Fibroblast of lung (primary cell): Measurements from ENCODE around the gene ZNF593. TPM values are rescaled to one million over a fixed set of nuclear protein-coding genes. Genes with fewer than 3 reads are reported as not detected.

Experiments used
- DNase-seq, 2 donors: peaks; one replicate each; pipeline versions ENCODE4 v3.0.0 to v3.0.0-alpha.2; 2010; ENCODE audit warnings: low read depth in 2 of 2
- H2AFZ ChIP-seq: 2 replicates; pipeline ENCODE4 v1.5.1; 2012; ENCODE audit warnings: low read length, control low read depth, inconsistent platforms
- H3K27ac ChIP-seq: 2 replicates; pipeline ENCODE4 v1.5.1; 2011; ENCODE audit warnings: low read length, control low read depth; ENCODE audit not compliant: insufficient read depth
- H3K27me3 ChIP-seq: 2 replicates; pipeline ENCODE4 v1.5.1; 2011; ENCODE audit warnings: mild to moderate bottlenecking, low read length; ENCODE audit not compliant: control insufficient read depth, insufficient read depth
- H3K36me3 ChIP-seq: 2 replicates; pipeline ENCODE4 v1.5.1; 2011; ENCODE audit warnings: low read length; ENCODE audit not compliant: control insufficient read depth, insufficient read depth
- H3K4me1 ChIP-seq: 2 replicates; pipeline ENCODE4 v1.5.1; 2011; ENCODE audit warnings: low read length; ENCODE audit not compliant: control insufficient read depth, insufficient read depth; ENCODE audit errors: extremely low read depth
- H3K4me2 ChIP-seq: 2 replicates; pipeline ENCODE4 v1.5.1; 2011; ENCODE audit warnings: low read length, control low read depth; ENCODE audit not compliant: insufficient read depth; ENCODE audit errors: extremely low read depth
- H3K4me3 ChIP-seq, 4 experiments: fragments of 200-600 bp in 1 of 4; sonication (generic) in 1 of 4; replicated peaks in 1 of 4; 2 replicates each; pipeline ENCODE4 v1.5.1; 2011 to 2016; ENCODE audit warnings: low read length in 4 of 4, low read depth in 3 of 4, mild to moderate bottlenecking in 3 of 4, control low read depth in 2 of 4, inconsistent platforms in 1 of 4, mixed read lengths in 1 of 4; ENCODE audit not compliant: insufficient read depth in 1 of 4; ENCODE audit errors: control extremely low read depth in 1 of 4
- H3K79me2 ChIP-seq: 2 replicates; pipeline ENCODE4 v1.5.1; 2012; ENCODE audit warnings: mild to moderate bottlenecking, low read length, inconsistent platforms; ENCODE audit not compliant: control insufficient read depth, insufficient read depth
- H3K9ac ChIP-seq: 2 replicates; pipeline ENCODE4 v1.5.1; 2011; ENCODE audit warnings: mild to moderate bottlenecking, low read length, control low read depth; ENCODE audit not compliant: insufficient read depth
- H3K9me3 ChIP-seq: 2 replicates; pipeline ENCODE4 v1.5.1; 2012; ENCODE audit warnings: low read depth, low read length; ENCODE audit not compliant: control insufficient read depth, insufficient read depth
- H4K20me1 ChIP-seq: 2 replicates; pipeline ENCODE4 v1.5.1; 2011; ENCODE audit warnings: low read length; ENCODE audit not compliant: control insufficient read depth, insufficient read depth; ENCODE audit errors: extremely low read depth
- CTCF ChIP-seq, 2 donors: IDR thresholded peaks in 1 of 2; conservative IDR thresholded peaks in 1 of 2; 1 replicate in 1 of 2; 2 replicates in 1 of 2; pipeline ENCODE4 v1.5.1; 2011 to 2012; ENCODE audit warnings: low read length in 2 of 2, control low read depth in 1 of 2, inconsistent platforms in 1 of 2, low read depth in 1 of 2, mild to moderate bottlenecking in 1 of 2
- EZH2 ChIP-seq: IDR thresholded peaks from 2 replicates; pipeline ENCODE4 v1.5.1; 2012; ENCODE audit warnings: low read length, control low read depth, mild to moderate bottlenecking; ENCODE audit errors: missing control alignments
- polyA plus RNA-seq, 2 donors: library from polyadenylated mRNA; depleted of rRNA in 1 of 2; stranded (reverse) in 1 of 2; unstranded in 1 of 2; fragments of >200 nt; gene quantifications; 2 replicates each; pipeline ENCODE4 v1.2.1, GENCODE V29; 2011 to 2012; ENCODE audit warnings: missing spikeins in 1 of 2
- total RNA-seq: library from RNA; depleted of rRNA; stranded (reverse); fragments of >200 nt; gene quantifications from 2 replicates; pipeline ENCODE4 v1.2.1, GENCODE V29; 2014

The ZNF593 gene
- total and polyA plus RNA-seq, 2 donors (not counting 1 experiment from before 2014, with no cell fraction given), result 17.6 to 30.7 TPM

DNA sequence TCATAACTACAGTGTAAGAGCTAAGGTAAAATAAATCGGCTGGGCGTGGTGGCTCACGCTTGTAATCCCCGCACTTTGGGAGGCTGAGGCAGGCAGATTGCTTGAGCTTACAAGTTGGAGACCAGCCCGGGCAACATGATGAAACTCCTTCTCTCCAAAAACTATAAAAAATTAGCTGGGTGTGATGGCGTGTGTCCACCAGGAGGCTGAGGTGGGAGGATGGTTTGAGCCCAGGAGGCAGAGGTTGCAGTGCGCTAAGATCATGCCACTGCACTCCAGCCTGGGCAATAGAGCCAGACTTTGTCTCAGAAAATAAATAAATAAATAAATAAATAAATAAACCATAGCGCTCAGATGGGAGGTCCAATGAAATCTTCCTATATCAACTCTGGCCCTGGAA, 27.5 kb upstream of the ZNF593 start:
- Histone ChIP-seq H3K4me3 (no peak overlapping the region), H3K4me2 (no peak overlapping the region), H2AFZ (no peak overlapping the region), H3K9me3 (no peaks in the 10 kb centered on the region), H3K27ac (no peak overlapping the region), H3K27me3 (no peaks in the 10 kb centered on the region), H3K9ac (no peak overlapping the region), H3K79me2 (no peaks in the 10 kb centered on the region), H3K4me1 (no peaks in the 10 kb centered on the region), H4K20me1 (no peaks in the 10 kb centered on the region), H3K36me3 (no peaks in the 10 kb centered on the region)
- DNase-seq, result no peak
- TF ChIP-seq CTCF (conservative IDR thresholded peaks at IDR 0.05 in 1 of 2, IDR thresholded peaks at IDR 0.05 in 1 of 2; ENCODE audit: low read depth in 1 of 2, low read length in 2 of 2) (no peak), EZH2 (no peak)

GRCh38 chr1:26145041-26145959, 24.4 kb upstream of the ZNF593 start:
- H3K4me3 ChIP-seq, result no peak overlapping the region
- peak; percentile 70 to 85 for DNase-seq
- no peaks in the 10 kb centered on the region for H3K9me3 ChIP-seq
- no peaks in the 10 kb centered on the region for H4K20me1 ChIP-seq
- TF ChIP-seq EZH2 (no peak), CTCF (conservative IDR thresholded peaks at IDR 0.05 in 1 of 2, IDR thresholded peaks at IDR 0.05 in 1 of 2; ENCODE audit: low read depth in 1 of 2, low read length in 2 of 2) (peak; percentile 70 to 73)
- H3K27ac ChIP-seq, result no peak overlapping the region
- H3K9ac ChIP-seq, result no peak overlapping the region
- H3K4me2 ChIP-seq, result no peak overlapping the region
- no peaks in the 10 kb centered on the region for H3K79me2 ChIP-seq
- H3K27me3 ChIP-seq, result peaks cover 12% of the 10 kb centered on the region
- H3K4me1 ChIP-seq, result no peaks in the 10 kb centered on the region
- H3K36me3 ChIP-seq, result no peaks in the 10 kb centered on the region
- no peak overlapping the region for H2AFZ ChIP-seq

DNA sequence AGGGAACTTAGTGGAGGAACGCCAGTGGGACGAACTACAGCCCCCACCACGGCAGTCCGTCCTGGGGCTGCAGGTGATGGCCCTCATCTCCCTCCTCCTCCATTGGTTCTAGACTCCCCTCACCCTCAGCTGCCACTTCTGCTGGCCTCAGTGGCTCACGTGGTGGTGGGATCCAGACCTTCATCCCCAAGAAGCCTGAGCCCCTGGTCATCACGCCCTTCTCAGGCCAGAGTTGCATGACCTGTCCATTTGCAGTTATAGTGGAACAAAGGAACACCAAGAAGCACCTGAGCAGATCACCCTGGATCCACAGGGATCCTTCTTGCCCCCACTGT, 23.8 kb upstream of the ZNF593 start:
- Histone ChIP-seq H3K79me2 (no peaks in the 10 kb centered on the region), H3K4me2 (no peak overlapping the region), H3K4me3 (no peak overlapping the region), H3K9ac (no peak overlapping the region), H3K27me3 (peaks cover 12% of the 10 kb centered on the region), H3K9me3 (no peaks in the 10 kb centered on the region), H2AFZ (no peak overlapping the region), H3K36me3 (no peaks in the 10 kb centered on the region), H3K4me1 (no peaks in the 10 kb centered on the region), H3K27ac (no peak overlapping the region), H4K20me1 (no peaks in the 10 kb centered on the region)
- no peak for DNase-seq
- TF ChIP-seq CTCF (conservative IDR thresholded peaks at IDR 0.05 in 1 of 2, IDR thresholded peaks at IDR 0.05 in 1 of 2; ENCODE audit: low read depth in 1 of 2, low read length in 2 of 2) (no peak), EZH2 (no peak)
